ENCODE data around the gene AKR1E2. TPM values are rescaled to one million over a fixed set of nuclear protein-coding genes. Genes with fewer than 3 reads are reported as not detected.

The AKR1E2 gene
- total RNA-seq (5.8 and 8.2 TPM in 2 replicates), polyA plus RNA-seq (4.0 and 4.9 TPM in 2 replicates), polyA minus RNA-seq (17.1 and 21.8 TPM in 2 replicates), Bru-seq, nascent RNA (percentile 52 among the genes with signal in this experiment), BruChase-seq, experiment 1, labeled RNA remaining after a 6-hour chase (percentile 43 among the genes with signal in this experiment), BruChase-seq, experiment 2, labeled RNA remaining after a 2-hour chase (percentile 50 among the genes with signal in this experiment)
- polyA plus RNA-seq (2011; cell fraction: cytosol; rRNA removed) = 4.1 and 6.8 TPM in 2 replicates
- 11.0 and 15.6 TPM in 2 replicates for polyA plus RNA-seq (2011; cell fraction: nucleus; rRNA removed)
- 5.0 and 7.2 TPM in 2 replicates for polyA plus RNA-seq (2012)
- polyA minus RNA-seq (2011; cell fraction: cytosol; rRNA and poly(A)+ RNA removed) = not detected
- polyA minus RNA-seq (2011; cell fraction: nucleus; rRNA and poly(A)+ RNA removed) = 12.1 and 14.2 TPM in 2 replicates
- long read RNA-seq, partial matches to known transcripts = 1 of 19 reads
- long read RNA-seq, other reads (novel, unspliced or antisense) = 14 of 19 reads

- Histone ChIP-seq H3K4me2 (ENCODE audit: insufficient read depth, low read length) (peak within 1 kb of the TSS; percentile 64), H3K27ac (ENCODE audit: insufficient read depth, low read depth, low read length) (peak within 1 kb of the TSS; percentile 78), H4K20me1 (replicated peaks; ENCODE audit: control insufficient read depth, extremely low read depth, insufficient read depth, low read length) (no peaks in the 10 kb centered on the region), H3K9ac (replicated peaks; ENCODE audit: extremely low read depth, insufficient read depth, low read length) (peak within 1 kb of the TSS; percentile 87), H3K4me1 (ENCODE audit: control insufficient read depth, extremely low read depth, insufficient read depth, low read length) (peaks cover 5% of the 10 kb centered on the region), H3K36me3 (ENCODE audit: control insufficient read depth in 2 of 2, extremely low read depth in 1 of 2, insufficient read depth in 2 of 2, low read length in 2 of 2) (no peaks in the 10 kb centered on the region), H3K4me3 (replicated peaks in 1 of 3; ENCODE audit: insufficient read depth in 1 of 3, low read depth in 1 of 3, low read length in 3 of 3) (peak within 1 kb of the TSS; percentile 25 to 50 (median 39)), H3K27me3 (ENCODE audit: control insufficient read depth in 2 of 2, insufficient read depth in 2 of 2, low read length in 2 of 2) (peaks cover 0 to 1% of the 10 kb centered on the region in 2 experiments), H3K9me1 (replicated peaks; ENCODE audit: control insufficient read depth, extremely low read depth, insufficient read depth, low read length) (no peaks in the 10 kb centered on the region), H3K79me2 (ENCODE audit: control insufficient read depth, insufficient read depth, low read length) (no peaks in the 10 kb centered on the region), H3K9me3 (replicated peaks; ENCODE audit: control insufficient read depth, insufficient read depth, low read length) (no peaks in the 10 kb centered on the region), H2AFZ (ENCODE audit: low read depth, low read length) (peak within 1 kb of the TSS; percentile 13)
- DNase-seq (ENCODE audit: low read depth, low spot score) = peak; percentile 94
- dilution Hi-C loops (cut with MboI; ENCODE audit: extremely low pct_ligation_motif_present, low sequenced_read_pairs) (no loop called here), intact Hi-C loops (cut with micrococcal nuclease) (loop anchor here (1.0 kb wide), 1 partner anchor 23 kb away; no protein-coding TSS in a partner anchor)
- TSS peak; percentile 40 for BruUV-seq (replicated peaks)
- FAIRE-seq = peak; percentile 96
- TF ChIP-seq POLR2AphosphoS5 (IDR thresholded peaks at IDR 0.05; ENCODE audit: insufficient read depth, low read depth, low read length) = peak; percentile 0
- no peak for TF ChIP-seq MYC (IDR thresholded peaks at IDR 0.05; ENCODE audit: low read depth, low read length)
- TF ChIP-seq, protein P1, sequence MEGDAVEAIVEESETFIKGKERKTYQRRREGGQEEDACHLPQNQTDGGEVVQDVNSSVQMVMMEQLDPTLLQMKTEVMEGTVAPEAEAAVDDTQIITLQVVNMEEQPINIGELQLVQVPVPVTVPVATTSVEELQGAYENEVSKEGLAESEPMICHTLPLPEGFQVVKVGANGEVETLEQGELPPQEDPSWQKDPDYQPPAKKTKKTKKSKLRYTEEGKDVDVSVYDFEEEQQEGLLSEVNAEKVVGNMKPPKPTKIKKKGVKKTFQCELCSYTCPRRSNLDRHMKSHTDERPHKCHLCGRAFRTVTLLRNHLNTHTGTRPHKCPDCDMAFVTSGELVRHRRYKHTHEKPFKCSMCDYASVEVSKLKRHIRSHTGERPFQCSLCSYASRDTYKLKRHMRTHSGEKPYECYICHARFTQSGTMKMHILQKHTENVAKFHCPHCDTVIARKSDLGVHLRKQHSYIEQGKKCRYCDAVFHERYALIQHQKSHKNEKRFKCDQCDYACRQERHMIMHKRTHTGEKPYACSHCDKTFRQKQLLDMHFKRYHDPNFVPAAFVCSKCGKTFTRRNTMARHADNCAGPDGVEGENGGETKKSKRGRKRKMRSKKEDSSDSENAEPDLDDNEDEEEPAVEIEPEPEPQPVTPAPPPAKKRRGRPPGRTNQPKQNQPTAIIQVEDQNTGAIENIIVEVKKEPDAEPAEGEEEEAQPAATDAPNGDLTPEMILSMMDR (IDR thresholded peaks at IDR 0.05; ENCODE audit: extremely low read depth in 1 of 2, insufficient read depth in 1 of 2, low read depth in 1 of 2, low read length in 2 of 2) = no peak
- TF ChIP-seq GATA2 (IDR thresholded peaks at IDR 0.05; ENCODE audit: insufficient read depth, insufficient read length, low read depth, low read length) = no peak
- TF ChIP-seq FOS (IDR thresholded peaks at IDR 0.05; ENCODE audit: borderline replicate concordance, insufficient read depth, low read length) = no peak
- TF ChIP-seq, protein P2, sequence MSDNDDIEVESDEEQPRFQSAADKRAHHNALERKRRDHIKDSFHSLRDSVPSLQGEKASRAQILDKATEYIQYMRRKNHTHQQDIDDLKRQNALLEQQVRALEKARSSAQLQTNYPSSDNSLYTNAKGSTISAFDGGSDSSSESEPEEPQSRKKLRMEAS (IDR thresholded peaks at IDR 0.05; ENCODE audit: insufficient read depth, insufficient read length) = peak; percentile 30
- no peak for TF ChIP-seq JUN (IDR thresholded peaks at IDR 0.05; ENCODE audit: borderline replicate concordance, insufficient read depth, insufficient read length, low read depth)
- TF ChIP-seq POLR2A (IDR thresholded peaks at IDR 0.05; ENCODE audit: low read depth, low read length) = no peak
- peak; percentile 86 for TF ChIP-seq EZH2 (IDR thresholded peaks at IDR 0.05; ENCODE audit: borderline replicate concordance, low read depth, low read length, severe bottlenecking)
- ChIA-PET POLR2A (interaction anchor here (0.7 to 0.8 kb wide), 2 partner anchors 620 to 1048 kb away, joined by 3 to 4 read pairs; no protein-coding TSS in a partner anchor), CTCF (interaction anchor here (0.8 to 4.9 kb wide), 5 partner anchors 11 to 608 kb away, joined by 3 to 27 read pairs (median 8); no protein-coding TSS in a partner anchor)
These were observed at the start of gene AKR1E2 for GRCh38 chr10:4825868-4826791. Gene AKR1E2 (plus strand): TSS chr10:4826207. CDS start chr10:4826325, 118 bp downstream.
